GM12874 (cell line): ENCODE measurements around the gene UFM1.

Experiments
- CTCF ChIP-seq: IDR thresholded peaks from 2 replicates; pipeline ENCODE4 v1.5.1; 2011; ENCODE audit warnings: low read depth, mild to moderate bottlenecking, control low read depth, low read length, moderate library complexity; ENCODE audit not compliant: insufficient read depth

UFM1 gene

GRCh38 chr13:38401276-38401675 is 51.6 kb downstream of the UFM1 start:
- TF ChIP-seq CTCF = no peak

DNA sequence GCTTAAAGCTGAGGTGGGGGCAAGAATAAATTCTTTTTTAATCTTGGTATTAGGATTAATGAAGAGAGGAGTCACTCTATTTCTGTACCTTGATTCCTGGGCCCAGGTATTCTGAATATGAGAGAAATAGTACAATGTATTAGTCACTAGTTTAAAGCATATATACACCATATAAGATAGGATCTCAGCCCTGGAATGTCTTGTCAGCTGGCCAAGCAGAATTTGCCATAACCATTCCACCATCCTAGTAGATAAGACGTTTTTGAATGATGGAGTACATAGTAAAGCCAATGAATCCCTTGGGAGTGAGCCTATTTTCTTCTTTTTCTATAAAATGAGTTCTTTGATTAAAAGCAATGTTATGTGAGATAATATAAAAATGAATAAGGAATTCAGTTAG is 55.6 kb downstream of the UFM1 start:
- no peak for TF ChIP-seq CTCF

GRCh38 chr13:38409771-38410170 is 60.1 kb downstream of the UFM1 start:
- TF ChIP-seq CTCF = no peak

GRCh38 chr13:38412266-38412665 is 62.6 kb downstream of the UFM1 start:
- no peak for TF ChIP-seq CTCF
